Neutrophil (primary cell): ENCODE results near the gene PRR30.

Experiments
- H3K27ac ChIP-seq: fragments of 200-600 bp; sonication (generic); 2 replicates; pipeline ENCODE4 v1.5.1; 2016; ENCODE audit warnings: mild to moderate bottlenecking, moderate library complexity
- H3K27me3 ChIP-seq: fragments of 200-600 bp; sonication (generic); 2 replicates; pipeline ENCODE4 v1.6.0; 2016; ENCODE audit warnings: mild to moderate bottlenecking
- H3K36me3 ChIP-seq: fragments of 200-600 bp; sonication (generic); 2 replicates; pipeline ENCODE4 v1.5.1; 2017
- H3K4me1 ChIP-seq, 2 experiments: fragments of 200-600 bp in 1 of 2; sonication (generic) in 1 of 2; 1 replicate in 1 of 2; 2 replicates in 1 of 2; pipeline versions ENCODE4 v1.5.1 to v1.6.1; 2013 to 2016; ENCODE audit warnings: low read depth in 1 of 2, low read length in 1 of 2, mild to moderate bottlenecking in 1 of 2, moderate library complexity in 1 of 2; ENCODE audit not compliant: control insufficient read depth in 1 of 2, insufficient read depth in 1 of 2
- H3K4me3 ChIP-seq, 2 experiments: fragments of 200-600 bp in 1 of 2; sonication (generic) in 1 of 2; 1 replicate in 1 of 2; 2 replicates in 1 of 2; pipeline ENCODE4 v1.5.1; 2013 to 2016; ENCODE audit warnings: low read depth in 1 of 2, low read length in 1 of 2, mild to moderate bottlenecking in 1 of 2, moderate library complexity in 1 of 2
- H3K9me3 ChIP-seq: fragments of 200-600 bp; sonication (generic); 2 replicates; pipeline ENCODE4 v1.5.1; 2016
- CTCF ChIP-seq: fragments of 200-600 bp; sonication (generic); IDR thresholded peaks from 2 replicates; pipeline ENCODE4 v1.5.1; 2016; ENCODE audit warnings: antibody characterized with exemption

Gene PRR30

GRCh38 chr2:27171351-27171848, 32.2 kb upstream of the PRR30 start:
- Histone ChIP-seq H3K27ac (no peak overlapping the region), H3K9me3 (no peaks in the 10 kb centered on the region), H3K36me3 (no peaks in the 10 kb centered on the region), H3K4me1 (peaks cover 0 to 4% of the 10 kb centered on the region in 2 experiments), H3K27me3 (peaks cover 26% of the 10 kb centered on the region), H3K4me3 (no peak overlapping the region)
- no peak for TF ChIP-seq CTCF

DNA sequence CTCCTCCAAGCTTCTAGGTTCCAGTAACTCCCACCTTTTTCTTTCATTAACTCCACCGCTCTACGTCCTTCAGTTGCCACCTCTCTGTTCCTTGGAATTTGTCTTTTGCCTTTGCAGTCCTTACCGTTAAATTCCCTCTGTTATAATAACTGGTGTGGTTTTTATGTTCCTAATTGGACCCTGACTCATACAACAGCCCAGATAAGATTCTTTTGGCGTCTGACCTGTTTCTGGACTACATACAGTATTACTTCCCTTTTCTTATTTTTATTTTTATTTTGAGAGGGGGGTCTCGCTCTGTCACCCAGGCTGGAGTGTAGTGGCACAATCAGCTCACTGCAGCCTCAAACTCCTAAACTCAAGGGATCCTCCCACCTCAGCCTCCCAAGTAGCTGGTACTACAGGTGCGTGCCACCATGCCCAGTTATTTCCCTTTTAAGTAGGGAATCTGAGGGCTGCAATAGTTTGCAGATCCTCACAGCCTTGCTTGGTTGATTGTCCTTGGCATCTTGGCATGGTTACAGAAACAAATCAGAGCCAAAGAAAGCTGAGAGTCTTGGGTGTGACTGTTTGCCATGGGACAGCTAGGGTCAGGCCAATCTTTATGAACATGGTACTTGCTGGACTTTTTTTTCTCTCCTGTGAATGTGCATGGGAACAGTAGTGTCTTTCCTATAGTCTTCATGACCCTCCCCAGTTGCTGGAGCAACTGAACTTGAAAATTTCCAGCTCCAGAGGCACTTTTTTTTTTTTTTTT, 31.5 kb upstream of the PRR30 start:
- Histone ChIP-seq H3K4me1 (peaks cover 0 to 4% of the 10 kb centered on the region in 2 experiments), H3K4me3 (no peak overlapping the region), H3K36me3 (no peaks in the 10 kb centered on the region), H3K27me3 (peaks cover 26% of the 10 kb centered on the region), H3K27ac (no peak overlapping the region), H3K9me3 (no peaks in the 10 kb centered on the region)
- no peak for TF ChIP-seq CTCF

GRCh38 chr2:27164960-27165763, 26.0 kb upstream of the PRR30 start:
- Histone ChIP-seq H3K36me3 (no peaks in the 10 kb centered on the region), H3K4me3 (no peak overlapping the region)
- no peak for TF ChIP-seq CTCF

GRCh38 chr2:27162151-27163121, 23.2 kb upstream of the PRR30 start:
- TF ChIP-seq CTCF, result no peak
- no peak overlapping the region for H3K4me3 ChIP-seq
- no peaks in the 10 kb centered on the region for H3K36me3 ChIP-seq
- H3K27ac ChIP-seq, result no peak overlapping the region
- no peaks in the 10 kb centered on the region for H3K9me3 ChIP-seq
- H3K4me1 ChIP-seq, result no peaks in the 10 kb centered on the region
- H3K27me3 ChIP-seq, result no peaks in the 10 kb centered on the region

More at GRCh38 chr2:27164960-27165763, 26.0 kb upstream of the PRR30 start:
- H3K27ac ChIP-seq, result no peak overlapping the region
- peaks cover 0 to 4% of the 10 kb centered on the region in 2 experiments for H3K4me1 ChIP-seq
- H3K9me3 ChIP-seq, result no peaks in the 10 kb centered on the region
- peaks cover 4% of the 10 kb centered on the region for H3K27me3 ChIP-seq

DNA sequence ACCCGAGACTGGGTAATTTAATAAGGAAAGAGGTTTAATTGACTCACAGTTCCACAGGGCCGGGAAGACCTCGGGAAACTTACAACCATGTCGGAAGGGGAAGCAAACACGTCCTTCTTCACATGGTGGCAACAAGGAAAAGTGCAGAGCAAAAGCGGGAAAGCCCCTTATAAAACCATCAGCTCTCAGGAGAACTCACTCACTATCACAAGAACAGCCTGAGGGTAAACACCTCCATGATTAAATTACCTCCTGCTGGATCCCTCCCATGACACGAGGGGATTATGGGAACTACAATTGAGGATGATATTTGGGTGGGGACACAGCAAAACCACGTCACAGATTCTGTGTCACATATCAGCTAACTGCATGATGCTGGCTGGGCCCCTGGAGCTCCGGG, 21.0 kb upstream of the PRR30 start:
- no peak for TF ChIP-seq CTCF
- Histone ChIP-seq H3K4me1 (no peaks in the 10 kb centered on the region), H3K9me3 (no peaks in the 10 kb centered on the region), H3K36me3 (no peaks in the 10 kb centered on the region), H3K27ac (no peak overlapping the region), H3K27me3 (no peaks in the 10 kb centered on the region), H3K4me3 (no peak overlapping the region)
